Nasal cavity respiratory epithelium epithelial cell of viscerocranial mucosa (primary cell): ENCODE measurements around the gene PKNOX1. TPM values are rescaled to one million over a fixed set of nuclear protein-coding genes. Genes with fewer than 3 reads are reported as not detected.

Source experiments
- total RNA-seq: library from RNA; depleted of rRNA; stranded (reverse); fragments of >200 nt; gene quantifications from 2 replicates; pipeline ENCODE4 v1.2.3, GENCODE V29; 2014

Gene PKNOX1
- 9.6 and 17.9 TPM in 2 replicates for total RNA-seq

GRCh38 chr21:42973991-42974831 is at the start of gene PKNOX1:
PKNOX1 (plus strand) TSS chr21:42974562; CDS start chr21:43004382, 29,820 bp downstream.

GRCh38 chr21:42925114-42925926 is 49.0 kb upstream of the PKNOX1 start, which contains the start of gene ERVH48-1:
ERVH48-1 (minus strand) TSS chr21:42925630; CDS start chr21:42919006, 6,624 bp downstream.

GRCh38 chr21:43075170-43076022 is 101.0 kb downstream of the PKNOX1 start, which contains the start of gene CBS:
CBS (minus strand) TSS chr21:43075835; CDS start chr21:43072193, 3,642 bp downstream.

Other genes starting within 250 kb of the PKNOX1 start
- 23.6 and 34.5 TPM in 2 replicates for gene WDR4, start 95.0 kb upstream of the PKNOX1 start, total RNA-seq
- 40.4 and 50.6 TPM in 2 replicates for gene NDUFV3, start 81.3 kb upstream of the PKNOX1 start, total RNA-seq
- gene ERVH48-1, start 48.9 kb upstream of the PKNOX1 start, total RNA-seq: not detected in 2 replicates
- gene CBS, start 101.3 kb downstream of the PKNOX1 start, total RNA-seq: 52.3 and 72.1 TPM in 2 replicates
- gene U2AF1, start 133.0 kb downstream of the PKNOX1 start, total RNA-seq: 18.1 and 40.2 TPM in 2 replicates
- gene CRYAA, start 194.4 kb downstream of the PKNOX1 start, total RNA-seq: not detected in 2 replicates